Endodermal cell (in vitro differentiated cells): ENCODE measurements around the gene POU2AF1. TPM values are rescaled to one million over a fixed set of nuclear protein-coding genes. Genes with fewer than 3 reads are reported as not detected.

Source experiments
- DNase-seq: peaks from one replicate; pipeline ENCODE4 v3.0.0-alpha.2; 2017
- H3K27ac ChIP-seq: 2 replicates; pipeline ENCODE4 v1.5.1; 2013; ENCODE audit warnings: mild to moderate bottlenecking, low read depth, low read length, moderate library complexity
- H3K27me3 ChIP-seq: 2 replicates; pipeline ENCODE4 v1.6.1; 2013; ENCODE audit warnings: mild to moderate bottlenecking, low read length, moderate library complexity; ENCODE audit not compliant: insufficient read depth, control insufficient read depth, poor library complexity, severe bottlenecking
- H3K36me3 ChIP-seq: 2 replicates; pipeline ENCODE4 v1.7.0; 2013; ENCODE audit warnings: mild to moderate bottlenecking, low read length, moderate library complexity; ENCODE audit not compliant: control insufficient read depth, insufficient read depth
- H3K4me1 ChIP-seq: one replicate; pipeline ENCODE4 v1.7.0; 2013; ENCODE audit warnings: low read length; ENCODE audit not compliant: control insufficient read depth, insufficient read depth
- H3K4me3 ChIP-seq: 2 replicates; pipeline ENCODE4 v1.5.1; 2013; ENCODE audit warnings: mild to moderate bottlenecking, low read length, moderate library complexity
- H3K9ac ChIP-seq: 2 replicates; pipeline ENCODE4 v1.6.1; 2013; ENCODE audit warnings: mild to moderate bottlenecking, low read length, moderate library complexity; ENCODE audit not compliant: poor library complexity, severe bottlenecking; ENCODE audit errors: extremely low read depth
- H3K9me3 ChIP-seq: 2 replicates; pipeline ENCODE4 v1.6.1; 2013; ENCODE audit warnings: mild to moderate bottlenecking, low read length, moderate library complexity; ENCODE audit not compliant: control insufficient read depth
- H3K27ac Mint-ChIP-seq: 2 replicates; pipeline ENCODE4 v1.8.0; 2020; ENCODE audit warnings: mixed read lengths
- H3K27me3 Mint-ChIP-seq: 2 replicates; pipeline ENCODE4 v1.8.0; 2021; ENCODE audit warnings: mild to moderate bottlenecking, mixed read lengths; ENCODE audit not compliant: insufficient read depth
- H3K36me3 Mint-ChIP-seq: 2 replicates; pipeline ENCODE4 v1.8.0; 2020; ENCODE audit warnings: low read depth, mixed read lengths
- H3K4me1 Mint-ChIP-seq: 2 replicates; pipeline ENCODE4 v1.8.0; 2020; ENCODE audit warnings: mixed read lengths
- H3K4me3 Mint-ChIP-seq: 2 replicates; pipeline ENCODE4 v1.8.0; 2020; ENCODE audit warnings: mild to moderate bottlenecking, moderate library complexity, mixed read lengths
- H3K9me3 Mint-ChIP-seq: 2 replicates; pipeline ENCODE4 v1.8.0; 2020; ENCODE audit warnings: mild to moderate bottlenecking, mixed read lengths
- CTCF ChIP-seq: fragments of 200-600 bp; sonication (generic); conservative IDR thresholded peaks from 2 replicates; pipeline ENCODE4 v1.5.0; 2021; ENCODE audit warnings: antibody characterized with exemption, mild to moderate bottlenecking
- WGBS, 2 experiments: methylation state at CpG; one replicate each; pipeline versions ENCODE4 v1.1.5 to v1.1.7; 2013; ENCODE audit warnings: missing lambda C conversion rate in 2 of 2, mixed read lengths in 1 of 2; ENCODE audit not compliant: insufficient coverage in 1 of 2, insufficient read length in 1 of 2; 5-methylcytosine and 5-hydroxymethylcytosine counted together
- total RNA-seq, 2 donors: library from RNA; stranded (reverse); fragmentation: NEBNext Ultra II Directional in 1 of 2; extraction: Animal tissue kit (Norgen Biotek cat#: 25700) in 1 of 2; gene quantifications; 2 replicates in 1 of 2; 3 replicates in 1 of 2; pipeline ENCODE4 v1.2.1, GENCODE V29; 2021

Gene POU2AF1
- total RNA-seq, 2 donors from 2014 or later = 0.46 to 0.77 TPM

DNA sequence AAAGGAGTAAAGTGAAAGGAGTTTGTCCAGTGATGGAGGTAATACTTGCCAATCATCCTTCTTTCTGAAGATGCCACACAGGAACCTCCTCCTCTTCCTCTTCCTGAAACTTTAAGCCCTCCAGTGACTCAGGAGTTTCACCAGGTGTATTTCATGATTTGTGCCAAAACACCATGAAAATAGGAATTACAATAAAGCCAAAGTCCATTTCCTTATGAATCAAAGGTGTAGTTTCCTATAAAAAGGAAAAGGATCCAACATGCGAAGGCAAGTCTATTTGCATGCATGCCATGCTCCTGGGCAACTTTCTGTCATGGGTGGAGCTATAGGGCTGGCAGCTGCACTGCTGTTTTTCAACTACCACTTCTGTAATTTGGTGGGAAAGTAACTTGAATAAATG is 9.8 kb upstream of the POU2AF1 start:
- Mint-ChIP-seq H3K36me3 (no peaks in the 10 kb centered on the region), H3K27me3 (no peaks in the 10 kb centered on the region), H3K27ac (no peak overlapping the region), H3K9me3 (no peaks in the 10 kb centered on the region), H3K4me3 (no peak overlapping the region), H3K4me1 (no peaks in the 10 kb centered on the region)
- no peak overlapping the region for H3K9ac ChIP-seq
- H3K4me3 ChIP-seq = no peak overlapping the region
- 86 to 92% methylated on average over 1 of the region's 1 CpG for WGBS, 2 experiments
- no peak for DNase-seq
- H3K4me1 ChIP-seq = no peaks in the 10 kb centered on the region
- H3K36me3 ChIP-seq = no peaks in the 10 kb centered on the region
- no peak overlapping the region for H3K27ac ChIP-seq
- TF ChIP-seq CTCF = no peak
- H3K27me3 ChIP-seq = no peaks in the 10 kb centered on the region
- no peaks in the 10 kb centered on the region for H3K9me3 ChIP-seq

DNA sequence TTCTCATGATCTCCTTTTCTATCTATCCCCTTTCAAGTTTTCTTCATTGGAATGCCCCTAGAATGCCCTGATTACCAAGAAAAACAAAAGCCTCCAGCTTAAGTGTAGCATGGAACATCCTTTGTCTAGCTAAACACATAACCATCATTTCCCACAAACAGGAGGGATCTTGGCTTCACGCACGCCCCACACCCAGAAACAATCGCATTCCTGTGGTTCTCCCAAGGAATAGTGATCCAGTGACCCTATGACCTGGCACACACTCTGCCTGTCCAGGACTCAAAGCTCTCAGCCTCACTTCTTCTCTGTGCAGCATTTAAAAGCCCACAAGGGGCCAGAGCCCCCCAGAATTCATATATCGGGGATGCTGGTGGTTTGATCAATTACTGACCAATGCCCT is 9.3 kb upstream of the POU2AF1 start:
- DNase-seq = no peak
- Mint-ChIP-seq H3K27ac (no peak overlapping the region), H3K4me3 (no peak overlapping the region), H3K36me3 (no peaks in the 10 kb centered on the region), H3K9me3 (no peaks in the 10 kb centered on the region), H3K27me3 (no peaks in the 10 kb centered on the region), H3K4me1 (no peaks in the 10 kb centered on the region)
- H3K9me3 ChIP-seq = no peaks in the 10 kb centered on the region
- TF ChIP-seq CTCF = no peak
- H3K27me3 ChIP-seq = no peaks in the 10 kb centered on the region
- WGBS, 2 experiments = 89% methylated on average over 4 of the region's 4 CpGs; no CpG with 5 or more reads in 1 of the 2 experiments
- no peaks in the 10 kb centered on the region for H3K4me1 ChIP-seq
- H3K27ac ChIP-seq = no peak overlapping the region
- H3K36me3 ChIP-seq = no peaks in the 10 kb centered on the region
- H3K9ac ChIP-seq = no peak overlapping the region
- H3K4me3 ChIP-seq = no peak overlapping the region

DNA sequence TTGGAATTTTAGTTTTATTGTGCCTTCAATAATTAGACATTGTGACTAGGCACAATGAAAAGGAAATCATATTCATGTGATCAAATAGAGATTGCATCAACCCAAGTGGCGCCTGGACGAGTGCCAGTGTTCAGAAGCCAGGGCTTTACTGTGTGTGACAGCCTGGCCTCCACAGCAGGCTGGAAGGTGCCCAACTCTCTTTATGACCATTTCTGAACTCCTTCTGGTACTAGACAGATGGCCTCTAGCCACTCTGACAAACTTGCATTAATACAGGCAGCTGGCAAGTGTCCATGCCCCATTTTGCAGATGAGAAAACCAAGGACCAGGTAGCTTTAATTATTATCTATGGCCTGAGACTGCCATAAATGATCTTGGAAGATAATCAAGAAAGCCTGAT is 8.3 kb upstream of the POU2AF1 start:
- Histone ChIP-seq H3K4me3 (no peak overlapping the region), H3K9ac (no peak overlapping the region), H3K27ac (no peak overlapping the region), H3K9me3 (no peaks in the 10 kb centered on the region), H3K36me3 (no peaks in the 10 kb centered on the region), H3K4me1 (no peaks in the 10 kb centered on the region), H3K27me3 (no peaks in the 10 kb centered on the region)
- DNase-seq = no peak
- 95 to 96% methylated on average over 2 of the region's 2 CpGs for WGBS, 2 experiments
- no peaks in the 10 kb centered on the region for H3K9me3 Mint-ChIP-seq
- no peaks in the 10 kb centered on the region for H3K27me3 Mint-ChIP-seq
- no peaks in the 10 kb centered on the region for H3K4me1 Mint-ChIP-seq
- H3K27ac Mint-ChIP-seq = no peak overlapping the region
- no peak for TF ChIP-seq CTCF
- no peak overlapping the region for H3K4me3 Mint-ChIP-seq
- H3K36me3 Mint-ChIP-seq = no peaks in the 10 kb centered on the region
